ENCODE results near the gene SCARF2.
"Not testable (repeated sequence)": the region's sequence is repeated elsewhere in the genome, so short reads cannot be mapped to it uniquely, and the experiment has no call there.

Gene SCARF2

GRCh38 chr22:20376983-20377382 is 60.6 kb downstream of the SCARF2 start:
- H3K4me3 Mint-ChIP-seq; DNase-seq; H3K36me3 Mint-ChIP-seq (ENCODE audit: low read depth); H3K9me3 Mint-ChIP-seq; ATAC-seq; H3K27ac Mint-ChIP-seq; H3K4me1 Mint-ChIP-seq; H3K27me3 Mint-ChIP-seq: not testable (repeated sequence)

- not testable (repeated sequence) for ATAC-seq; H3K9me3 Mint-ChIP-seq; H3K4me3 Mint-ChIP-seq; H3K27me3 Mint-ChIP-seq; H3K27ac Mint-ChIP-seq; H3K4me1 Mint-ChIP-seq; DNase-seq; H3K36me3 Mint-ChIP-seq (ENCODE audit: low read depth)
Measured at GRCh38 chr22:20376281-20376680, 61.3 kb downstream of the SCARF2 start.

Data from activated naive CD8-positive, alpha-beta T cell treated with anti-CD3 and anti-CD28 coated beads, Interleukin-2, amount 50 U/mL, for 24 hours (primary cell).